Stimulated activated CD4-positive, alpha-beta T cell treated with anti-CD3 and anti-CD28 coated beads, Interleukin-1b, Interleukin-23, amount 100 ng/mL, for 24 hours (primary cell): Measurements from ENCODE around the gene TCF12.

ENCODE experiments used
- DNase-seq, 4 experiments: peaks; one replicate each; pipeline ENCODE4 v3.0.0-alpha.2; 2020; ENCODE audit warnings: low read depth in 4 of 4, low spot score in 1 of 4

The TCF12 gene

GRCh38 chr15:57015360-57015759, 96.9 kb downstream of the TCF12 start:
- no peak for DNase-seq

DNA sequence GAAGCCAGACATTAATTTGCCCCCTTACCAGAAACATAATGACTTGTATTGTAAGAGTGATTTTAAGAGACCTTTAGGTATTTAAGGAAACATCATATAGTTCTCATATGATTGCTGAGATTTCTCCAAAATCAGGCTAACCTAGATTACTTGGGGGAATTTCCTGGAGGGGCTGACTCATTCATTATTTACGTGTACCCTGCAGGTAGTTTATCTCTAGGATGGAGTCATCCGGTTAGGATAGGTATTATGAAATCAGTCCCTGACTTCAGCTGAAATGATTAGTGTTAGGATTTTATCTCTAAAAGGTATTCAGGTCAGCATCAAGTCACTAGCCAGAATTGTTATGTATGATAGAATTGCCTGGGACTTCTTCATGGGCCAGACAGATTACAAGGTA, 97.5 kb downstream of the TCF12 start:
- no peak for DNase-seq

GRCh38 chr15:57017024-57017423, 98.6 kb downstream of the TCF12 start:
- DNase-seq, result no peak

DNA sequence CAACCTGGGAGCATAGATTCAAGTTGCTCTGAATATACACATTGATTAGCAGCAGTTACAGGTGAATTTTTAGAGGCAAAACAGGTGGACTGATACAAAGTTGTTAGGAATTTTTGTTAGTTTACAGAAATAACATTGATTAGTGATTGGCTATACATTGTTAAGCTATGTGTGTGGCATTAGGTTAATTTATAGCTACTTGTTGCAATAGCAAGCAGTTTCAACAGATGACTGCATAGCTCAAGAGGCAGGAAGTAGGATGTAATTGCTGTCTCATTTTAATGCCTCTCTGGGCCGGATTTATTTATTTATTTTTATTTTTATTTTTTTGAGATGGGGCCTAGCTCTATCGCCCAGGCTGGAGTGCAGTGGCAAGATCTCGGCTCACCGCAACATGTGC, 99.7 kb downstream of the TCF12 start:
- DNase-seq, result no peak

DNA sequence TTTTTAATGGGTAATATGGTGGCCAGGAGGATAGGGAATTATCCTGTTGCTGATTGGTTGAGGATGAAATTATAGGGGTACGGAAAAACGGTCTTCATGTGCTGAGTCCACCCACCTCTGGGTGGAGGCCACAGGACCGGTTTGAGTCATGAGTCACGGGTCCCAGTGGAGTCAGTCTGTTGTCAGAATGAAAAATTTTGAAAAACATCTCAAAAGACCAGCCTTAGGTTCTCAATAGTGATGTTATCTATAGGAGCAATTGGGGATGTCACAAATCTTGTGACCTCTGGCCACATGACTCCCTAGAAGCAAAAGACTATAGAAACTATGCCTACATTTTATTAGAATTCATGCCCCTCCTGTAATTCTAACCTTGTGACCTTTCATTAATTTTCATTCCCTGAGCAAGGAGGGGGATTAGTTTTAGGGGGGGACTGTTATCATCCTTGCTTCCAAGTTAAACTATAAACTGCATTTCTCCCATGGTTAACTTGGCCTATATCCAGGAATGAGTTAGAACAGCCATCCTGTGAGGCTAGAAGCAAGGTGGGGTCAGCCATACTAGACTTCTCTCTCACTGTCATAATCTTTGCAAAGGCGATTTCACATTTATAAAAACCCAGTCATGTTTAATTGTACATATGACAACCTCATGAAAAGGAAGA, 101.2 kb downstream of the TCF12 start:
- DNase-seq, result no peak

DNA sequence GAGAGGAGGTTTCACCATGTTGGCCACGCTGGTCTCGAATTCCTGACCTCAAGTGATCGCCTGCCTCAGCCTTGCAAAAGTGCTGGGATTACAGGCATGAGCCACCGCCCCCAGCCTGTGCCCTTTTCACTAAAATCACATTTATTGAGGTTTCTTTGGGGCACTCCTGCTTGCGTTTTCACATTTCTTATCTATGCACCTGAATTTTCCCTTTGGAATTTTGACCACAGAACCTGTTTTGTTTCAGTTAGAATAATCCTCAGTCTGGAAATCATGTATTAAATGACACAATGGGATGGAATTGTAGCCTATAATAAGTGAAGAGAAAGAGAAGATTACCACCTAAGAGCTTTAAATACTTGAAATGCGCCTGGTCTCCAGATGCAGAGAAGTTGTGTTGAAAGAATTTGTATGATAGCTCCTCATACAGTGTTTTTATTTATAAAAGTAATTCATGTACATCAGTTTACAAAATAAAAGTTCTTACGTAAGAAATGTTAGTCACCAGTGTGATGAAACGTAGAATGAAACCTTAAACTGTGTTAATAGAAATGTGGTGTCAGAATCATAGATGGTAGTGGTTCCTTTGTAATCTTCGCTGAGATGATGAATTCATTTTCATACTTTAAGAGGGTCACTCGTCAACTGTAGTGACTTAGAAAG, 107.0 kb downstream of the TCF12 start:
- DNase-seq, result no peak

DNA sequence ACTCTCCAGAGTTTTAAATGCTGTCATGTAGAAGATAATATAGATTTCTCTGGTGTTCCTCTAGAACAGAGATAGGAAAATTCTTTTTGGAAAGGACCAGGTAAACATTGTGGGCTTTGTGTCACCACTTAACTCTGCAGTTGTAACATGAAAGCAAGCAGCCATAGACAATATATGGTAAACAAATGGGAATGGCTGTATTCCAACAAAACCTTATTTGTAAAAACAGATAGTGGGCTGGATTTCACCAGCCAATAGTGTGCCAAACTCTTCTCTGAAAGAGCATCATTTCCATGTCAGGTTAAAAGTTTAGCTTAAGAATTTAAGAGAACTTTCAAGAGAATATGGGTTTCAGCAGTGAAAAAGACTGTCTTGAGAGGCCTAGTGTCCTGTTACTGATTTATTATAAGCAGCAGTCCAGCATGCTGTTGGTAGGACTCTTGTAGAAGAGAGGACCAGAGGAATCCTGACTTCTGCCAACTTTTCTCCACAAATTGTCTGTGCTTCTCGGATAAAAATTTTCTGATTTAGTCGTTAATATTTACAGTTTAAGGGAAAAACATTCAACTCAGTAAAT, 107.7 kb downstream of the TCF12 start:
- no peak for DNase-seq

DNA sequence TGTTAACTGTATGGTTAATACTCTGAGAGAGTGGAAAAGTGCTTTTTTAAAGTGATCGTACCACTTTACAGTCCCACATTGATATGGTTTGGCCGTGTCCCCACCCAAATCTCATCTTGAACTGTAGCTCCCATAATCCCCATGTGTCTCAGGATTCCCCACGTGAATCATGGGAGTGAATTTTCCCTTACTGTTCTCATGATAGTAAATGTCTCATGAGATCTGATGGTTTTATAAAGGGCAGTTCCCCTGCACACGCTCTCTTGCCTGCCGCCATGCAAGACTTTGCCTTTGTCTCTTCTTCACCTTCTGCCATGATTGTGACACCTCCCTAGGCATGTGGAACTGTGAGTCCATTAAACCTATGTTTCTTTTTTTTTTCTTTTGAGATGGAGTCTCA, 109.2 kb downstream of the TCF12 start:
- no peak for DNase-seq

GRCh38 chr15:57028176-57028575, 109.7 kb downstream of the TCF12 start:
- no peak for DNase-seq

GRCh38 chr15:57030011-57030410, 111.6 kb downstream of the TCF12 start:
- DNase-seq, result no peak

GRCh38 chr15:57031082-57031481, 112.6 kb downstream of the TCF12 start:
- DNase-seq, result no peak

DNA sequence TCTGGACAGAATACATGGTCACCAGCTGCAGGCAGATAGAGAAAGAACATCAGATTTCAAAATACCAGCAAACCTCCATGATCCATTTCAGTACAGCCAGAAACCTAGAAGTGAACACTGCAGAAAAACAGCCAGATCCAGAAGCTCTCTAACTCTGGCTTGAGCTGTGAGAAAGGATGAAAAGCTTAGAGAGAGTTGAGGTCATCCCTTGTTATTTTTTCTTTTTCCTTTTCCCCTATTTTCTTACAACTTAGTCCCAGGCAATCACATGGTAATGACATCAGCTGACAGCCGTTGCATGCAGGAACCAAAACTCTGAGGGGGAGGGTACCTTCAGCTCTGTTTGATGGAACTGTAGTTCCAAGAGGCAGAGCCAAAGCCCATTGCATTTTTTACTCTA, 113.2 kb downstream of the TCF12 start:
- DNase-seq, result no peak

DNA sequence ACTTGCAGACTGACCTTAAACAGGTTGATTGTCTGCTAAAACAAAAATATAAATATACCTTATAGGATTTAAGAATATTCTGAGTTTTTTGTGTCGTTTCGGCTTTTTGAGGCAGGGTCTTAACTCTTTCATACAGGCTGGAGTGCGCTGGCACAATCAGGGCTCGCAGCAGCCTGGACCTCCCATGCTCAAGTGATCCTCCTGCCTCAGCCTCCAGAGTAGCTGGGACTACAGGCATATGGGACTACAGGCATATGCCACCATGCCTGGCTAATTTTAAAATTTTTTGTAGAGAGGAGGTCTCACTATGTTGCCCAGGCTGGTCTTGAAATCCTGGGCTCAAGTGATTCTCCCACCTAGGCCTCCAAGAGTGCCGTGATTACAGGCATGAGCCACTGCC, 113.9 kb downstream of the TCF12 start:
- DNase-seq, result no peak

DNA sequence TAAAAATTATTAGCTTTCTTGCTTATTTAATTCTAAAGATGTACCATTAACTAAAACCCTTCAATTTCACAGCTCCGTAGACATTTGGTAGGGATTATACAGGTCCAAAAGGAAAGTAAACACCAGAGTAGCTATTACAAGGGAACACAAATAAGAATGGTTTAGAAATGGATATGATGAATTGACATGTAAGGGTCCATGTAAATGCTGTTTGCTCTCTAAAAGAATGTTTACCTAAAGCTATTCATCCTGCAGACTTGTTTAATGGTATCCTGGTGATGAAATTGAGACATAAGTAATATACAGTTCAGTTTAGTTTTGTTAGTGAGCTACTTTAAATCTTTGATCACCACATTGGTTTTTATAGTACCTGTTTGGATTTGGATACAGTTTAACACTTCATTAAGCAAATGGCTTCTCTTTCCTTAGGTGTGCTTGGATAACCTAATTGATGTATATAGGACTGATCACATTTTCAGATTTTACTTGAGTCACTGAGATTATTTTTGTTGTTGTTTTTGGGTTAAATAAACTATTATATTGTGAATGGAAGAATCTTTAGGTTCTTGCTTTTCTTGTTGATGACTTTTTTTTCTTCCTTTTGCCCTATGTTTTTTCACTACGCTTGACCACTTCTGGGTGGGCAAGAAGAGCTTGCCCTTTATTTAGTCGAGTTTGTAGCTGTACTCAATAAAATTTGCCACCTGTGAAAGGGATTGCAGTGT, 115.4 kb downstream of the TCF12 start:
- no peak for DNase-seq

GRCh38 chr15:57034613-57035012, 116.2 kb downstream of the TCF12 start:
- no peak for DNase-seq

GRCh38 chr15:57035664-57036063, 117.2 kb downstream of the TCF12 start:
- DNase-seq, result no peak

DNA sequence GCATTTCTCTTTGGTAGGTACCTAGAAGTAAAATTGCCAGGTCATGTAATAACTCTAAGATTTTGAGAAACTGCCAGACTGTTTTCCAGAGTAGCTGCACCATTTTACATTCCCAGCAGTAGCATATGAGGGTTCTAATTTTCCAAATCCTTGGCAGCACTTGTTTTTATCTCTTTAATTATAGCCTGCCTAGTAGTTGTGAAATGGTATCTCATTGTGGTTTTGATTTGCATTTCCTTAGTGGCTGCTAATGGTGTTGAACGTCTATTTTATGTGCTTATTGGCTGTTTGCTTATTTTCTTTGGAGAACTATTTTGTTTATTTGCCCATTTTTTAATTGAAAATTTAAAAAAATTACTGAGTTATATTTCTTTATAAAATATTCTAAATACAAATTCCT, 117.9 kb downstream of the TCF12 start:
- no peak for DNase-seq

DNA sequence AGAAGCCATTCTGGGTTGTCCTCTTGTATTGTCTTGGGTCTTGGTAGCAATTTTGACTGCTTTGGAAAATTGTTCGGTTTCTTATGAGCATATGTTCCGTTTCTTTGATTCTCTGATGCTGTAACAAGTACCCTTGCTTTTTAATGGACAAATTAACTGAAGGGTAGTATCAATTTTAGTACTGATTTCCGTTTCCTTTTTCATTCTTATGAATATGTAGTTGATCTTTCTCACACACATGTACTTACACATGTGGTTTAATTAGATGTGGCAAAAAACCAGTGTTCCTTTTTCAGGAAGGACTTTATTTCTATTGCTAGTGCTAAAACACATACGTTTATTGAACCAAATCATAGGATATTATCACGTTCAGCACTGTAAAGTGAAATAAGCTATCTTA, 119.1 kb downstream of the TCF12 start:
- DNase-seq, result no peak

DNA sequence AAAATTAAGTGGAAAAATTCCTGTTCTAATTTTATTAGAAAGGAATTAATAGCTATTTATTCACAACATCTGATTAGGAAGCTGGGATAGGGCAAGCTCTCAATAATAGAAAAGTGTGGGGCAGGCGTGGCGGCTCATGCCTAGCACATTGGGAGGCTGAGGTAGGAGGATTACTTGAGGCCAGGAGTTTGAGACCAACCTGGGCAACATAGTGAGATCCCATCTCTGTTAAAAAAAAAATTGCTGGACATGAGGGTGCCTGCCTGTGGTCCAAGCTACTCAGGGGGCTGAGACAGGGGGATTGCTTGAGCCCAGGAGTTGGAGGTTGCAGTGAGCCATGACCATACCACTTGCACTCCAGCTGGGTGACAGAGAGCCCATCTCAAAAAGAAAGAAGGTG, 119.6 kb downstream of the TCF12 start:
- no peak for DNase-seq

DNA sequence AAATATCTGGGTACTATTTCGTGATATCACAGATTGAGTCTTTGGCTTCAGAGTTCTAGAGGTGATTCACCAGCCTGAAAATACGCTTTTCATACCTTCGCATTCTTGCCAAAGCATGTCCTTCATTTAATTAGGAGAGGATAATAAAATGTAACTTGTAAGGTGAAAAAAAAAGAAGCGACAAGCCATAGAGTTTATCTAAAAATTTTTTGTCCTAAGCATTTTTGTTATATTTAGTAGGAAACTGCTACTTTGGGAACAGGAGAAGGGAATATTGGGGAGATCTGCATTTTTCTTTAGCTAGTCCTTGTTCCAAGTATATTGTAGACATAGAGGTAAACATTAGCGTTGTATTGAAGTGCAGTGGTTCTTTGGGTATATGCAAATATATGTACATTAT, 120.1 kb downstream of the TCF12 start:
- DNase-seq, result no peak

GRCh38 chr15:57041416-57041815, 123.0 kb downstream of the TCF12 start:
- no peak for DNase-seq

GRCh38 chr15:57044072-57044702, 125.7 kb downstream of the TCF12 start:
- no peak for DNase-seq
